Sigmoid colon (tissue), 4 donors: Measurements from ENCODE around the gene KLK5.

Experiments used
- POLR2A ChIP-seq, 2 donors: fragments of 450-650 bp; IDR thresholded peaks; one replicate each; pipeline ENCODE4 v1.6.1; 2016; ENCODE audit warnings: antibody characterized with exemption in 2 of 2, mild to moderate bottlenecking in 2 of 2, moderate library complexity in 2 of 2
- POLR2AphosphoS5 ChIP-seq, 4 donors: sonication (generic); formaldehyde crosslinking; IDR thresholded peaks; one replicate each; pipeline ENCODE4 v1.6.1; 2017; ENCODE audit warnings: antibody characterized with exemption in 4 of 4
- TF ChIP-seq, protein P1 (sequence below), 4 experiments: fragments of 450-650 bp in 3 of 4; fragments of 200-600 bp in 1 of 4; IDR thresholded peaks; one replicate each; pipeline ENCODE4 v1.5.1; 2016 to 2019; ENCODE audit warnings: antibody characterized with exemption in 4 of 4, mild to moderate bottlenecking in 3 of 4, moderate library complexity in 2 of 4

- TF ChIP-seq, protein P1, sequence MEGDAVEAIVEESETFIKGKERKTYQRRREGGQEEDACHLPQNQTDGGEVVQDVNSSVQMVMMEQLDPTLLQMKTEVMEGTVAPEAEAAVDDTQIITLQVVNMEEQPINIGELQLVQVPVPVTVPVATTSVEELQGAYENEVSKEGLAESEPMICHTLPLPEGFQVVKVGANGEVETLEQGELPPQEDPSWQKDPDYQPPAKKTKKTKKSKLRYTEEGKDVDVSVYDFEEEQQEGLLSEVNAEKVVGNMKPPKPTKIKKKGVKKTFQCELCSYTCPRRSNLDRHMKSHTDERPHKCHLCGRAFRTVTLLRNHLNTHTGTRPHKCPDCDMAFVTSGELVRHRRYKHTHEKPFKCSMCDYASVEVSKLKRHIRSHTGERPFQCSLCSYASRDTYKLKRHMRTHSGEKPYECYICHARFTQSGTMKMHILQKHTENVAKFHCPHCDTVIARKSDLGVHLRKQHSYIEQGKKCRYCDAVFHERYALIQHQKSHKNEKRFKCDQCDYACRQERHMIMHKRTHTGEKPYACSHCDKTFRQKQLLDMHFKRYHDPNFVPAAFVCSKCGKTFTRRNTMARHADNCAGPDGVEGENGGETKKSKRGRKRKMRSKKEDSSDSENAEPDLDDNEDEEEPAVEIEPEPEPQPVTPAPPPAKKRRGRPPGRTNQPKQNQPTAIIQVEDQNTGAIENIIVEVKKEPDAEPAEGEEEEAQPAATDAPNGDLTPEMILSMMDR (IDR thresholded peaks at IDR 0.05), result no peak
- TF ChIP-seq POLR2A (IDR thresholded peaks at IDR 0.05) (no peak), POLR2AphosphoS5 (IDR thresholded peaks at IDR 0.05) (no peak)
Observed at GRCh38 chr19:50969413-50969760, 16.5 kb upstream of the KLK5 start, which contains the start of gene KLK6.
